HL-60/S4 treated with retinoic acid at 250 ng/mL for 4 days and 3 days (cell line): Measurements from ENCODE around the gene ATP6V1B1.
"Not testable (repeated sequence)": the region's sequence is repeated elsewhere in the genome, so short reads cannot be mapped to it uniquely, and the experiment has no call there.

Source experiments
- in situ Hi-C: fragments of 300-500 bp; cut with MboI; formaldehyde crosslinking; loops from 2 replicates; pipeline ENCODE4 v1.7.0; 2022; ENCODE audit warnings: low sequenced_read_pairs

Gene ATP6V1B1

DNA sequence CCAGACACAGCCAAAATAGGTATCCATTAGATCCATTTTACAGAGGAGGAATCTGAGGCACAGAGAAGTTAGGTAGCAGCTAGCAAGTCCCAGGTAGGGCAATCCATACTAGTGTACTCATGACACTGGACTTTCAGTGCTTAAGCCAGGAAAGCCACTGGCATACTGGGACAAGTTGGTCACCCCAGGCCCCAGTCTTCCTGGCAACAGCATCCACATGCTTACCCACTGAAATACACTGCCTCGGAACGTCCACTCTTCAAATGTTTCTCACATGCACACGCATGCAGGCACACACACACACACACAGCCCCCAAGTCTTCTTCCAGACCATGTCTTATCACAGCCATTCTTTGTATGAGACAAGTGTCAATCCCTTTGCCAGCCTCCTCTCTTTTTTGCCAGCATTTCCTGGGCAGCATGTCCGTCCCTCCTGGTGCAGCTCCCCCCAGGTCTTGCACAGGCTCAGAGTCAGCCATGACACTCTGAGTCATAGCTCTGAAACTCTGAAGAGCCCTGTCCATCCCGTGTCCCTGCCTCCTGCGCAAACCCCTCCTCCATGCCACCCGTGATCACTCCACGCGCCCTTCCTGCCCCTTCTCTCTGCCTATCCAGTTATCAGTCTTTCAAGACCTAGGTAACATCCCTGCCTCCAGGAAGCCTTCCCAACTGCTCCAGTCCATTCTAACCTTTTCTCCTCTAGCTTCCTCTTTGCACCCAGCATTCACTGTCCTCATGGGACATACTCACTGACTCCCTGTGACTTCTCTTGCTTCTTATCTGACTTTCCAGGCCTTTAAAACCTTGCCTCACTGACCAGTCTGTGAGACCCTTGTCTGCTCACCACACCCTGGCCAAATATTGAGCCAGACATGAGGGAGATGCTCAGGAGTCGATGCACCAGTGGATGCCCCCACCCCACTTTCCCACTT is 69.8 kb downstream of the ATP6V1B1 start:
- in situ Hi-C loops, result no loop called here

DNA sequence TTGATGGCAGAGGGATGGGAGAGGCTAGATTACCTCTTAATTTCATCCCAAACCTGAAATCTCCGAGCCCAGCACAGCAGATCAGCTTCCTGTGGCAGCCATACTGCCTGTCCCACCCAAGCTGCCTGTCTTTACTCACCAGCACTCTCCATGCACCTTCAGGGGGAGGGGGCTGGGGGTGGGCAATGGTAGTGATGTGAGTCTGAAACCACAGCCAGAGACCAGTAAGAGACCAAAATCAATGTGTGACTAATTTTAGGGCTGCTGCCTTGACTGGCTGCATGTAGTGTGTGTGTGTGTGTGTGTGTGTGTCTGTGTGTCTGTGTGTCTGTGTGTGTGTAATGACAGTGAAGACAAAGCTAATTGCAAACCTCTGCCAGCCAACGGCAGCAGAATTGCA is 70.6 kb downstream of the ATP6V1B1 start:
- in situ Hi-C loops, result no loop called here

DNA sequence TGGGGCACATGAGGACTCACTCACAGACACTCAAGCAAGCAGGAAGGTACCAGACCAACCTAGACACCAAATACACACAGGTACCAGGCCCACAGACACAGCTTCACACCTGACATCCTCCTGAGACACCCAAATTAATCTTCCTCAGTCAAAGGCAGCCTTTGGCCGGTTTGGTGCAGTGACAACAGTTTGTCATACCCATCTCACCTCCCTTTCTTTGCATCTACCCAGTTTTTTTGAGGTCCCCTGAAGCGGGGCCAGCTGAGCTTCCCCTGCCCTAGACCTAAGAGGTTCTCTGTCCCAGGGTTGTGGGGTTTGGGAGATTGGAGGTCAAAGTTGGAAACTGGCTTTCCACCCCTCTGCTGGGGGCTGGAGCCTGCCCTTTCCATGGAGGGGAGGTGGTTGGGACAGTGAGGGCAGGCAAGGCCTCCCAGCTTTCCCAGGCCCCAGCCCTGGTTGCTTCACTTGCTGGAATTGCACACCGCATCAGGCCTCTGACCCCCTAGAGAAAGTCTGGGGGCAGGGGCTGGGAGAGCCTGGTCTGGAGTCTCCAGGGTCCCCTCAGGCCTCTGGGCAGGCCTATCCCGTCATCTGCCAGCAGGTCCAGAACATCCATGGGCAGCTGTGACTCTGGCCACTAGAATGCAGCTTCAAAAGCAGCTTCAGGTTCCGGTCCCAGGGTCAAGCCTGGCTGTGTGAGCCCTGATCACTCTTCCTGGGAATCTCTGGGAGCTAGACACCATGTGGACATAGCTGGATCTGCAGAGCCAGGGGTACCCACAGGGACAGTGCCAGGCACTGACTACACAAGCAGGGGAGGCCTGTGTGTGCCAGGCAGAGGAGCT is 71.5 kb downstream of the ATP6V1B1 start:
- in situ Hi-C loops, result no loop called here

DNA sequence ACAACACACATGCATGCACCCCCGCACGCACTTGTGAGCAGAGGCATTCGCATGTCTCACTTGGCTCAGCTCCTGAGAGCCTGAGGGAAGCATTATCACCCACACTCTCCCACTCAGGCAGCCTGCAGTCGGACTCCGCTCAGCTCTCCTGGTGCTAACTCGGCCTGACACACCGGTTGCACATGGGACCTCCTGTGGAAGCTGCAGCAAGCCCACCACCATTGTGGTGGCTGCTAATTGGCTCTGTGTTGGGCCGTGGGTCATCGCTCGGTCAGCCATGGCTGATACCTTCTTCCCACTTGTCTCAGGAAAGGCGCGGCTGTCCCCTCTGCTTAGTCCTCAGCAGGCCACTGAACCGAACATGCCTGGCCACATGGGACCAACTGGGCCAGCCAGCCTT is 72.6 kb downstream of the ATP6V1B1 start:
- in situ Hi-C loops, result no loop called here

DNA sequence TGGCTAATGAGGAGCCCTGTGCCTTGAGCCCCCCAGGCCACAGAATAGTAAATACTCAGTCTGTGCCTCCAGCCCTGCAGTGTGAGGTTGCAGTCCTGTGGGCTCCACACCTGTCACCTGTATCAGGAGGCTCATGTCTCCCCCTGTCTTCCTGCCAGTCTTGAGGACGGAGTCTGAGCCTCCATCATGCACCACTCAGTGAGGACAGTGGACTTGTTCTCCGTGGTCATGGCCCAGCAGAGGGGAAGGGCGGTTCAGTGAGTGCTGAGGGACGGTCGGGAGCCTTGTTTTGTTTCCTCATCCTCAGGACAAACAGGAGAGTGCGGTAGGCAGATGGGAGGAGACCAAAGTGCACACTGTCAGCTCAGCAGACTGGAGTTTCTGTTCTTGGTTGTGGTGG is 76.1 kb downstream of the ATP6V1B1 start:
- in situ Hi-C loops, result not testable (repeated sequence)
